GM23338 (cell line): Measurements from ENCODE around the gene SMCR8. TPM values are rescaled to one million over a fixed set of nuclear protein-coding genes. Genes with fewer than 3 reads are reported as not detected.

Experiments
- ATAC-seq: fragments of 200-7000 bp; cut with Tn5 transposase; 3 replicates; pipeline ENCODE4 v1.9.1; 2020
- DNase-seq: peaks from one replicate; pipeline ENCODE4 v3.0.0-alpha.2; 2015; ENCODE audit warnings: low spot score
- H2AFZ ChIP-seq: fragments of 200-600 bp; sonication (generic); 2 replicates; pipeline ENCODE4 v1.8.0; 2016; ENCODE audit warnings: antibody characterized with exemption, mild to moderate bottlenecking, moderate library complexity
- H3F3A ChIP-seq: fragments of 200-600 bp; sonication (generic); replicated peaks from 2 replicates; pipeline ENCODE4 v1.8.0; 2017; ENCODE audit warnings: antibody characterized with exemption, mixed run types, low read depth
- H3K27ac ChIP-seq: fragments of 200-600 bp; sonication (generic); 2 replicates; pipeline ENCODE4 v1.6.1; 2016; ENCODE audit warnings: low read depth
- H3K27me3 ChIP-seq: fragments of 200-600 bp; sonication (generic); 2 replicates; pipeline ENCODE4 v1.8.0; 2016; ENCODE audit warnings: mild to moderate bottlenecking, mixed run types, moderate library complexity; ENCODE audit not compliant: insufficient read depth
- H3K36me3 ChIP-seq: fragments of 200-600 bp; sonication (generic); 2 replicates; pipeline ENCODE4 v1.8.0; 2016; ENCODE audit warnings: mild to moderate bottlenecking; ENCODE audit not compliant: insufficient read depth
- H3K4me1 ChIP-seq: fragments of 200-600 bp; sonication (generic); 2 replicates; pipeline ENCODE4 v1.8.0; 2016; ENCODE audit warnings: mild to moderate bottlenecking, moderate library complexity; ENCODE audit not compliant: insufficient read depth
- H3K4me2 ChIP-seq: fragments of 200-600 bp; sonication (generic); 2 replicates; pipeline ENCODE4 v1.7.1; 2017; ENCODE audit warnings: mixed run types
- H3K4me3 ChIP-seq: fragments of 200-600 bp; sonication (generic); 2 replicates; pipeline ENCODE4 v1.6.1; 2016; ENCODE audit warnings: mixed run types
- H3K79me2 ChIP-seq: fragments of 200-600 bp; sonication (generic); replicated peaks from 2 replicates; pipeline ENCODE4 v1.8.0; 2017; ENCODE audit warnings: mild to moderate bottlenecking; ENCODE audit not compliant: insufficient read depth
- H3K9me2 ChIP-seq: fragments of 200-600 bp; sonication (generic); 2 replicates; pipeline ENCODE4 v1.8.0; 2017; ENCODE audit not compliant: insufficient read depth
- H4K20me1 ChIP-seq: fragments of 200-600 bp; sonication (generic); replicated peaks from 2 replicates; pipeline ENCODE4 v1.8.0; 2017; ENCODE audit warnings: mild to moderate bottlenecking; ENCODE audit not compliant: insufficient read depth
- H3K27ac Mint-ChIP-seq: 2 replicates; pipeline ENCODE4 v1.8.0; 2020; ENCODE audit warnings: inconsistent platforms, mild to moderate bottlenecking, moderate library complexity, mixed read lengths
- H3K27me3 Mint-ChIP-seq: 3 replicates; pipeline ENCODE4 v1.8.0; 2022; ENCODE audit warnings: low read depth, mild to moderate bottlenecking, moderate library complexity, mixed read lengths, inconsistent platforms; ENCODE audit not compliant: insufficient read depth, poor library complexity
- H3K36me3 Mint-ChIP-seq: 3 replicates; pipeline ENCODE4 v1.8.0; 2021; ENCODE audit warnings: low read depth, mild to moderate bottlenecking, inconsistent platforms, moderate library complexity, mixed read lengths
- H3K4me1 Mint-ChIP-seq: 3 replicates; pipeline ENCODE4 v1.8.0; 2020; ENCODE audit warnings: mild to moderate bottlenecking, inconsistent platforms, mixed read lengths
- H3K4me3 Mint-ChIP-seq: 3 replicates; pipeline ENCODE4 v1.8.0; 2021; ENCODE audit warnings: moderate library complexity, mild to moderate bottlenecking, inconsistent platforms, mixed read lengths
- H3K9me3 Mint-ChIP-seq: 3 replicates; pipeline ENCODE4 v1.8.0; 2020; ENCODE audit warnings: moderate library complexity, mild to moderate bottlenecking, inconsistent platforms, mixed read lengths
- CREB1 ChIP-seq: fragments of 250-450 bp; sonication (Bioruptor Pico); IDR thresholded peaks from 2 replicates; pipeline ENCODE4 v1.5.0; 2020; ENCODE audit warnings: low read depth, mild to moderate bottlenecking, moderate library complexity
- CTCF ChIP-seq, 2 experiments: fragments of 200-600 bp in 1 of 2; sonication (generic) in 1 of 2; conservative IDR thresholded peaks; 2 replicates each; pipeline versions ENCODE4 v1.5.1 to v1.6.1; 2016 to 2017; ENCODE audit warnings: antibody characterized with exemption in 2 of 2, low read depth in 2 of 2, mild to moderate bottlenecking in 2 of 2, moderate library complexity in 1 of 2
- ETS1 ChIP-seq: IDR thresholded peaks from 2 replicates; pipeline ENCODE4 v1.6.1; 2016; ENCODE audit warnings: antibody characterized with exemption
- EZH2 ChIP-seq: fragments of 200-600 bp; sonication (generic); IDR thresholded peaks from one replicate; pipeline ENCODE4 v1.8.0; 2017; ENCODE audit warnings: antibody characterized with exemption, mild to moderate bottlenecking, low read depth; ENCODE audit not compliant: unreplicated experiment
- EZH2phosphoT487 ChIP-seq: fragments of 200-600 bp; sonication (generic); IDR thresholded peaks from one replicate; pipeline ENCODE4 v1.8.1; 2018; ENCODE audit warnings: antibody characterized with exemption; ENCODE audit not compliant: unreplicated experiment
- JUNB ChIP-seq: IDR thresholded peaks from one replicate; pipeline ENCODE4 v1.6.1; 2016; ENCODE audit warnings: antibody characterized with exemption; ENCODE audit not compliant: unreplicated experiment
- NANOG ChIP-seq: IDR thresholded peaks from 2 replicates; pipeline ENCODE4 v1.6.1; 2016; ENCODE audit warnings: antibody characterized with exemption, borderline replicate concordance
- POLR2AphosphoS5 ChIP-seq: IDR thresholded peaks from 2 replicates; pipeline ENCODE4 v1.6.1; 2016; ENCODE audit warnings: antibody characterized with exemption, low read depth
- STAT1 ChIP-seq: IDR thresholded peaks from one replicate; pipeline ENCODE4 v1.6.1; 2016; ENCODE audit warnings: antibody characterized with exemption; ENCODE audit not compliant: unreplicated experiment
- ZNF114 ChIP-seq: fragments of 250-450 bp; sonication (Bioruptor Pico); IDR thresholded peaks from 2 replicates; pipeline ENCODE4 v1.5.0; 2020; ENCODE audit warnings: mild to moderate bottlenecking, moderate library complexity
- ZNF331 ChIP-seq: fragments of 250-450 bp; sonication (Bioruptor Pico); IDR thresholded peaks from 2 replicates; pipeline ENCODE4 v1.5.0; 2020; ENCODE audit warnings: low read depth, mild to moderate bottlenecking, moderate library complexity
- ZNF462 ChIP-seq: fragments of 250-450 bp; sonication (Bioruptor Pico); IDR thresholded peaks from 2 replicates; pipeline ENCODE4 v1.5.0; 2020; ENCODE audit warnings: mild to moderate bottlenecking, moderate library complexity
- polyA plus RNA-seq: library from polyadenylated mRNA; unstranded; fragments of >200 nt; fragmentation: Nextera tagmentation; extraction: Ambion mirVana; gene quantifications from 2 replicates; pipeline ENCODE4 v1.2.1, GENCODE V29; 2016
- total RNA-seq: library from RNA; depleted of rRNA; stranded (reverse); fragments of >200 nt; shearing (Covaris generic); gene quantifications from 2 replicates; pipeline ENCODE4 v1.2.3, GENCODE V29; 2014
- TF ChIP-seq, protein P1 (sequence below): IDR thresholded peaks from one replicate; pipeline ENCODE4 v1.6.1; 2018; ENCODE audit warnings: antibody characterized with exemption; ENCODE audit not compliant: unreplicated experiment

SMCR8 gene
- total and polyA plus RNA-seq, 2 experiments from 2014 or later = 1.5 to 20.1 TPM

GRCh38 chr17:18361837-18362697, 47.0 kb downstream of the SMCR8 start:
- H4K20me1 ChIP-seq = 0 out of 2 replicates have a peak, but pooled peaks cover 11% of the 10 kb centered on the region
- H3K9me2 ChIP-seq = no peaks in the 10 kb centered on the region
- Mint-ChIP-seq H3K36me3 (peaks cover 20% of the 10 kb centered on the region; the same call in 2 of the 3 replicates), H3K4me1 (peaks cover 11% of the 10 kb centered on the region; the same call in 2 of the 3 replicates), H3K9me3 (no peaks in the 10 kb centered on the region), H3K4me3 (peak overlapping the region; percentile 90), H3K27me3 (peaks cover 5% of the 10 kb centered on the region), H3K27ac (peak overlapping the region; percentile 82)
- TF ChIP-seq, protein P1, sequence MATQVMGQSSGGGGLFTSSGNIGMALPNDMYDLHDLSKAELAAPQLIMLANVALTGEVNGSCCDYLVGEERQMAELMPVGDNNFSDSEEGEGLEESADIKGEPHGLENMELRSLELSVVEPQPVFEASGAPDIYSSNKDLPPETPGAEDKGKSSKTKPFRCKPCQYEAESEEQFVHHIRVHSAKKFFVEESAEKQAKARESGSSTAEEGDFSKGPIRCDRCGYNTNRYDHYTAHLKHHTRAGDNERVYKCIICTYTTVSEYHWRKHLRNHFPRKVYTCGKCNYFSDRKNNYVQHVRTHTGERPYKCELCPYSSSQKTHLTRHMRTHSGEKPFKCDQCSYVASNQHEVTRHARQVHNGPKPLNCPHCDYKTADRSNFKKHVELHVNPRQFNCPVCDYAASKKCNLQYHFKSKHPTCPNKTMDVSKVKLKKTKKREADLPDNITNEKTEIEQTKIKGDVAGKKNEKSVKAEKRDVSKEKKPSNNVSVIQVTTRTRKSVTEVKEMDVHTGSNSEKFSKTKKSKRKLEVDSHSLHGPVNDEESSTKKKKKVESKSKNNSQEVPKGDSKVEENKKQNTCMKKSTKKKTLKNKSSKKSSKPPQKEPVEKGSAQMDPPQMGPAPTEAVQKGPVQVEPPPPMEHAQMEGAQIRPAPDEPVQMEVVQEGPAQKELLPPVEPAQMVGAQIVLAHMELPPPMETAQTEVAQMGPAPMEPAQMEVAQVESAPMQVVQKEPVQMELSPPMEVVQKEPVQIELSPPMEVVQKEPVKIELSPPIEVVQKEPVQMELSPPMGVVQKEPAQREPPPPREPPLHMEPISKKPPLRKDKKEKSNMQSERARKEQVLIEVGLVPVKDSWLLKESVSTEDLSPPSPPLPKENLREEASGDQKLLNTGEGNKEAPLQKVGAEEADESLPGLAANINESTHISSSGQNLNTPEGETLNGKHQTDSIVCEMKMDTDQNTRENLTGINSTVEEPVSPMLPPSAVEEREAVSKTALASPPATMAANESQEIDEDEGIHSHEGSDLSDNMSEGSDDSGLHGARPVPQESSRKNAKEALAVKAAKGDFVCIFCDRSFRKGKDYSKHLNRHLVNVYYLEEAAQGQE = no peak
- TF ChIP-seq ZNF462 (no peak), CTCF (conservative IDR thresholded peaks at IDR 0.05; ENCODE audit: low read depth in 2 of 2) (no peak), EZH2phosphoT487 (no peak), NANOG (no peak), JUNB (no peak), STAT1 (no peak), CREB1 (CRISPR knock-in tag) (no peak), ZNF331 (no peak), ZNF114 (CRISPR knock-in tag) (no peak), ETS1 (no peak), EZH2 (no peak), POLR2AphosphoS5 (no peak)
- H3F3A ChIP-seq = 0 out of 2 replicates have a peak, but pooled peaks cover 4% of the 10 kb centered on the region
- H3K27ac ChIP-seq = 0 out of 2 replicates have a peak overlapping the region, but pooled peaks have one; percentile 45
- peak overlapping the region; percentile 97 for H3K4me3 ChIP-seq
- H3K27me3 ChIP-seq = no peaks in the 10 kb centered on the region
- peaks cover 8% of the 10 kb centered on the region; the same call in 1 of the 2 replicates for H3K4me1 ChIP-seq
- DNase-seq = no peak
- H3K4me2 ChIP-seq = peak overlapping the region; percentile 96
- ATAC-seq = no peak
- H2AFZ ChIP-seq = peak overlapping the region; percentile 95
- H3K79me2 ChIP-seq = peaks cover 49% of the 10 kb centered on the region
- peaks cover 16% of the 10 kb centered on the region; the same call in 1 of the 2 replicates for H3K36me3 ChIP-seq
